ENCODE results near the gene GNA12.

DNA sequence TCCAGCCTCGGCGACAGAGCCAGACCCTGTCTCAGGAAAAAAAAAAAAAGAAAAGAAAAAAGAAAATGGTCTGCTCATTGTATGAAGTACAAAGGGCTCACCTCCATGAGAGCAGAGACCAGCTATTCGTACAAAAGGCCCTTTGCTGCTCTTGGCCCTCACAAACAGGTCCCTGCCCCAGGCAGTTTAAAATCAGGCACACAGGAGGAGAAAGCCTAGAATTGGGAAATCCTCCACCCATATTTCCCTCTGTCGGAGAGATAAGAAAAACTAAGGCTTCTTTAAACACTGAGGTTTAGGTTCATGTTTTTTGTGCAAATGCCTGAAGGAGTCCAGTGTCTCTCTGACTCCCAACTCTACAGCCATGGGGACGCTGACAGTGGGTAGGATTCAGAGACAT, 15.1 kb downstream of the GNA12 start:
- TF ChIP-seq POLR2A (IDR thresholded peaks at IDR 0.05; ENCODE audit: low read depth, low read length) (no peak), POLR2AphosphoS5 (IDR thresholded peaks at IDR 0.05; ENCODE audit: low read depth, low read length) (no peak)

Data from GM12891 (cell line).